Activated CD4-positive, alpha-beta T cell treated with anti-CD3 and anti-CD28 coated beads, Interleukin-2, Interleukin-6, amounts not matched to agents 100 ng/mL and 50 ng/mL, durations not matched to agents 16 hours and 8 hours (primary cell): ENCODE measurements around the gene CSNK1A1L.
"Not testable (repeated sequence)": the region's sequence is repeated elsewhere in the genome, so short reads cannot be mapped to it uniquely, and the experiment has no call there.

Experiments used
- DNase-seq: peaks from one replicate; pipeline ENCODE4 v3.0.0-alpha.2; 2020

The CSNK1A1L gene

GRCh38 chr13:37056228-37056627 is 49.2 kb downstream of the CSNK1A1L start:
- DNase-seq = not testable (repeated sequence)
